Activated T-cell treated with anti-CD3 and anti-CD28 coated beads for 48 hours (primary cell): ENCODE data around the gene DBF4B.
"Not testable (repeated sequence)": the region's sequence is repeated elsewhere in the genome, so short reads cannot be mapped to it uniquely, and the experiment has no call there.

Source experiments
- DNase-seq: peaks from one replicate; pipeline ENCODE4 v3.0.0-alpha.2; 2020; ENCODE audit warnings: low read depth

DBF4B gene

GRCh38 chr17:44708401-44709263, at the start of gene DBF4B:
DBF4B (plus strand) TSS chr17:44708665; CDS start chr17:44708821, 156 bp downstream.
- peak; percentile 70 for DNase-seq

DNA sequence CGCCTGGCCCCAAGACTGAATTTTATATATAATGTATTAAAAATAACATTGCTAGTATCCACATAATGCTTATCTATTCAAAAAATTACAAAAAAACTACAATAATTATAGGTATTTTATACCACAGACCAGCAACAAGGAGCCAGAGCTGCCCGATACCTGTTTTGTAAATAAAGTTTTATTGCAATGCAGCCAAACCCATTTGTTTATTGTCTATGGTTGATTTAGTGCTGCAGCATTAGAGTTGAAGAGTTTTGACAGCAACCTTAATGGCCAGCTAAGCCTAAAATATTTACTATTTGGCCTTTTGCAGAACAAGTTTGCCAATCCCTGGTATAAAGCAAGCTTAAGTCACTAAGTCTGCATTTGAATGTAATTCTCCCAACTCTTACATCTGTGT, 46.6 kb upstream of the DBF4B start:
- no peak for DNase-seq

DNA sequence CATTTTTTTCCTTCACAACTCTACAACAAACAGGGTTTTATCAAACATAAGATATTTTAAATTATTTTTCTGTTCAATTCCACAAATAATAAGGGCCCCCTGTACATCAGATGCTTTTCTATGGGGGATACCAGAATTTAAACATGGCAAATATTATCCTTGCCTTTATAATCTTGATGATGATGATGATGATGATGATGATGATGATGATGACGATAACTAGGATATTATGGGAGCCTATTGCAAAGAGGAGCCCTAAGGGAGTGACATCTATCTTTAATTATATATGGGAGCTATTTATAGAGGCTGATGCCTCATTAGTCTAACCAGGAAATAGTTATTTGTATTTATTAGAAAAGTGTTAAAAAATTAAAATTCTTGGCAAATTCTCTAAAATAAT, 45.4 kb upstream of the DBF4B start:
- DNase-seq: no peak

- no peak for DNase-seq
Observed at GRCh38 chr17:44664867-44665266, 43.6 kb upstream of the DBF4B start.

DNA sequence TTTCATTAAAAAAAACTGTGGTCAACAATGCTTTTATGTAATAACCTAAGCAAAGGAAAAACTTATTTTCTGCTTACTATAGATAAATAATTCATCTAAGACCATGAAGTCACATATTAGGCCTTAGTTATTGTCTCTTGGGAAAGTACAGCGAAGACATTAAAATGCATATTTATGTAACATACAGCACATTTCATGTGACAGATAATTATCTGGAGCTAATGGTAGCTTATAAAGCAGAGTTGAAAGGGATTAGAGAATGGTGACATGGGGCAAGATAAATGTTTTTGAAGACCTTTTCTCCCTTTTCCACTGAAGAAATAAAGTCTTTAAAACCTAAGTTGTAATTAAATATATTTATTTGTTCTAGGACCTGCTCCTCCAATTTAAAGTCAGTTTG, 42.5 kb upstream of the DBF4B start:
- no peak for DNase-seq

- DNase-seq: no peak
Observed at GRCh38 chr17:44672479-44673093, 35.9 kb upstream of the DBF4B start.

DNA sequence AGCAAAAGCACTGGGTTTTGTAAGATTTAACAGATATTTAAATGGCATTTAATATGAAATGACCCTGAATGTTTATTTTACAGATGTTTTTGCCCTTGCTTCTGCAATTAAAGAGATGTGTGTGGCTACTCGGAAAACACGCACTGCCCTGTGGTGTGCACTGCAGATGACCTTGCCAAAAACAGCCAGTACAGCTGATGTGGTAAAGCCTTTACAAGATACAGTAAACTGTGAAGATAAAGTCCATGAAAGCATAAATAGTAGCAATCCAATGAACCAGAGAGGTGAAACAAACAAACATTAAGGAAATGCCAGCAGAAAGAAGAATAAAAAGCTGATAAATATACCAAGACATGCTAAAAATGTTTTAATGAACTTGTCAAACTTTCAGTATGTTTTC, 34.6 kb upstream of the DBF4B start:
- DNase-seq: no peak

- no peak for DNase-seq
Observed at GRCh38 chr17:44677136-44677535, 31.3 kb upstream of the DBF4B start.

GRCh38 chr17:44683303-44683702, 25.2 kb upstream of the DBF4B start:
- not testable (repeated sequence) for DNase-seq

DNA sequence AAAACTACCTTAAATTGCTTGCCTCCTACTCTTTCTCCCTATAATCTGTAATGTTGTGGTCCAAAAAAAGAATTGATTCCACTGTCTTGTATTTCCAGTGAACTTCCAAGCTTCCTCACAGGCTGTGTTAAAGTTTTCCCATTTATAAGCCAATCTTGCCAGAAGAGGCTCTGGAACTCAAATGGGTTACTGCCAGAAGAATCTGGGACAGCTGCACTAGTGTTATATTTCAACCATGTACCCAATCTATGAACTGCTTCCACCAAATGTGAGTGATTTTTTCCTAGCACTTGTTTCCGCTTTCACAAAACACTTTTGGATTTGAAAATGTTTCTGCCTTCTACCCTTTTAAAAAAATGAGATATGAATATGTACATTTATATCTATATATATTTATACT, 20.7 kb upstream of the DBF4B start:
- DNase-seq: no peak

DNA sequence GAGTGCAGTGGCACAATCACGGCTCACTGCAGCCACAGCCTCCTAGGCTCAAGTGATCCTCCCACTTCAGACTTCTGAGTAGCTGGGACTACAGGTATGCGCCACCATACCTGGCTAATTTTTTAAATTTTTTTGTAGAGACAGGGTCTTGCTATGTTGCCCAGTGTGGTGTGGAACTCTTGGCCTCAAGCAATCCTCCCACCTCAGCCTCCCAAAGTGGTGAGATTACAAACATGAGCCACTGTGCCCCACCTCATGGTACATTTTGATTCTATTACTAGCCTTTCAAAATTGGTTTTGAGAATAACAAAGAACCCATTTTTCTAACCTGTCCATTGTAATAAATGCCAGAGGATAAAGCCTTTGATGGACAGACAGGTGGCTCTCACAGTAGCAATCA, 20.3 kb upstream of the DBF4B start:
- no peak for DNase-seq

- no peak for DNase-seq
Observed at GRCh38 chr17:44688675-44689476, 19.6 kb upstream of the DBF4B start.

DNA sequence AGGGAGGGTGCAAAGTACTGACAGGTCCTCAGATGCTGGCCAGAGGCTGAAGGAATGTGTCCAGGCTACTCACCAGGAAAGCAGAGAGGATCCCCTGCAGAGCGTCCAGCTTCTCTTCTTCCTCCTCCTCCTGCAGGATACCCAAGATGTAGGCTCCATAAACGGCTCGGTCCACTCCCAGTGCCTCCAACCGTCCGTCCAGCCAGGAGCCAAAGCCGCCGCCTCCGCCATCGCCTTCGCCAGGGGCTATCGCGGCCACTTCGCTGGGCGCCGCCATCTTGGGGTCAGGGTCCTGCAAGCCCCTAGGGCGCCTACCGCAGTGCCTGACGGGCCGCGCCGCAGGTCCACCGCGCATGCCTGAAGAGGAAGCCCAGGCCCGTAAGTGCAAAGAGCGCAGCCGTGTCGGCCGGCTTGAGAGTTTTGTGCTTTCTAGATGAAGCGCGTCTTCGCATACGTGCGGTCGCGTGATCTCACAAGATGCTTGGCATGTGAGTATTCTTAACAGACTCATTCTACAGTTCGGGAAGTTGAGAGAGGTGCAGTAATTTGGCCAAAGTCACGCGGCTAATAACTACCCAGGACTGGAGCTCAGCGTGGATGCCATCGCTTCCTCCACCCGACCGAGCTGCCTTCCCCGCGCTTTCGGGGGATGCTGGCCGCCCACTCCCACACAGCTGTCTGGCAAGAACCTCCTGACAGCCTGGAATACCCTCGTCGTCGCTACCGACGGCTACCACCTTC, 18.8 kb upstream of the DBF4B start, which contains the start of gene CCDC43:
TSS of gene CCDC43 (minus strand) at position 300 of the 741 bp plus-strand sequence. CDS start at position 277, 23 bp downstream.
- DNase-seq: peak; percentile 92

DNA sequence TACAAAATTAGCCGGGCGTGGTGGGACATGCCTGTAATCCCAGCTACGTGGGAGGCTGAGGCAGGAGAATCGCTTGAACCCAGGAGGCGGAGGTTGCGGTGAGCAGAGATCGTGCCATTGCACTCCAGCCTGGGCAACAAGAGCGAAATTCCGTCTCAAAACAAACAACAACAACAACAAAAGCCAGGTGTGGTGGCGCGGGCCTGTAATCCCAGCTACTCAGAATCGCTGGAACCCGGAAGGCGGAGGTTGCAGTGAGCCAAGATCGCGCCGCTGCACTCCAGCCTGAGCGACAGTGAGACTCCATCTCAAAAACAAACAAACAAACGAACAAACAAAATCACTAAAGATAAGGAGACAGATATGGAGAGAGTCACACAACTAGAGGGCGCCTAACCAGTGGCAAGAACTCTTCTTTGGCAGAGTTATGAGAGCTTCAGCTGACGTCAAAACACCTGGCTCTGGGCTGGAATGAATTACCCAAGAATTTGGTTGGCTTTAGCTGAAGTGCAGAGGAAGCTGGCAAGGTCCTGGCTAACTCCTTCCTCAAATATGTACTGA, 17.6 kb upstream of the DBF4B start:
- not testable (repeated sequence) for DNase-seq

- DNase-seq: no peak
Observed at GRCh38 chr17:44693609-44694008, 14.9 kb upstream of the DBF4B start.

- not testable (repeated sequence) for DNase-seq
Observed at GRCh38 chr17:44700288-44700687, 8.2 kb upstream of the DBF4B start.

- no peak for DNase-seq
Observed at GRCh38 chr17:44707755-44708400, 587 bp upstream of the DBF4B start.

DNA sequence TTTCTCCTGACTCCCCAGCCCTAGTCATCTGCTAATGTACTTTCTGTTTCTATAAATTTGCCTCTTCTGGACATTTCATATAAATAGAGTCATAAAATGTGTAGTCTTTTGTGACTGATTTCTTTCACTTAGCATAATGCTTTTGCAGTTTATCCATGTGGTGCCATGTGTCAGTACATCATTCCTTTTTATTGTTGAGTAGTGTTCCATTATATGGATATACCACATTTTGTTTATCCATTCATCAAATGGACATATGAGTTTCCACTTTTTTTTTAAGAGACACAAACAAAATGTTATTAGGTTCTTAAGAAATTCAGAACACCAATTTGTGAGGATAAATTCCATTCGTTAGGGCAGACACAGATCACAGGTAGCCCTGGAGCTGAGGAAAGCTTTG, 11.0 kb downstream of the DBF4B start:
- DNase-seq: no peak

- DNase-seq: no peak
Observed at GRCh38 chr17:44722254-44722653, 13.8 kb downstream of the DBF4B start.

DNA sequence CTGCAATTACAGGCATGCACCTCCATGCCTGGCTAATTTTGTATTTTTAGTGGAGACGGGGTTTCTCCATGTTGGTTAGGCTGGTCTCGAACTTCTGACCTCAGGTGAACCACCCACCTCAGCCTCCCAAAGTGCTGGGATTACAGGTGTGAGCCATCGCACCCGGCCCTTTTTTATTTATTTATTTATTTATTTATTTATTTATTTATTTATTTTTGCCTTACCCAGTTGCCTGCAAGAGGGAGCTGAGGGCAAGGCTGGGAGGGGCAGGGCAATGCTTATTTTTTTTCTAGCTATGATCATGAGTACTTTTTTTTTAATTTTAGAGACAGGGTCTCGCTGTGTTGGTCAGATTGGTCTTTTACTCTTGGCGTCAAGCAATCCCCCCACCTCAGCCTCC, 17.7 kb downstream of the DBF4B start:
- not testable (repeated sequence) for DNase-seq

DNA sequence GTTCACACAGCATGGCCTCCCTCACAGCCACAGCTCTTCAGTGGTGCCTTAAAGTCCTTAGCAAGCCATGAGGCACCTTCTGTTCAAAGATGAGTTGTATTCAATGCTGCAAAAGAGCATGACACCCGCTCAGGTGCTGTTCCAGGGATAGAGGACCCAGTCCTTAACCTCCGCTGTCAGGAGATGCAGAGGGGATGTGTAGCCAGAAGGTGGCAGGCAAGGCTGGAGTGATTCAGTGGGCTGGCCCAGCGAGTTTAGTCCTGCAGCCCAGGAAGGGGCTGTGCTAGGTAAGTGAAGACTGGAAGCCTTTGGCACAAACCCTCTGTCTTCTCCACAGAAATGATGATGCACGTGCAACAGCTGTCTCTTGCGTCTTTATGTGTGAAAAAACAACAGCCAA, 25.3 kb downstream of the DBF4B start:
- no peak for DNase-seq
